WERI-Rb-1 (cell line): Measurements from ENCODE around the gene MRAP.

Experiments used
- DNase-seq: peaks from one replicate; pipeline ENCODE4 v3.0.0-alpha.2; 2020
- H3K27ac ChIP-seq: fragments of 250-450 bp; sonication (Bioruptor Pico); 2 replicates; pipeline ENCODE4 v1.5.1; 2020; ENCODE audit warnings: mild to moderate bottlenecking, moderate library complexity
- H3K27me3 ChIP-seq: fragments of 250-450 bp; sonication (Bioruptor Pico); 2 replicates; pipeline ENCODE4 v1.5.1; 2021; ENCODE audit warnings: mild to moderate bottlenecking, low read depth, moderate library complexity; ENCODE audit not compliant: insufficient read depth, severe bottlenecking
- H3K36me3 ChIP-seq: fragments of 250-450 bp; sonication (Bioruptor Pico); 2 replicates; pipeline ENCODE4 v1.5.1; 2020; ENCODE audit warnings: mild to moderate bottlenecking, moderate library complexity
- H3K4me3 ChIP-seq: 2 replicates; pipeline ENCODE4 v1.5.1; 2011; ENCODE audit warnings: low read depth, mild to moderate bottlenecking, control low read depth, low read length
- H3K9me3 ChIP-seq: fragments of 250-450 bp; sonication (Bioruptor Pico); 2 replicates; pipeline ENCODE4 v1.5.1; 2021; ENCODE audit warnings: mild to moderate bottlenecking, moderate library complexity; ENCODE audit not compliant: severe bottlenecking
- CTCF ChIP-seq: IDR thresholded peaks from 2 replicates; pipeline ENCODE4 v1.5.1; 2011; ENCODE audit warnings: low read depth, mild to moderate bottlenecking, control low read depth, inconsistent platforms, low read length

Gene MRAP

GRCh38 chr21:32322676-32323075 is 24.0 kb downstream of the MRAP start:
- no peaks in the 10 kb centered on the region for H3K9me3 ChIP-seq
- H3K4me3 ChIP-seq, result no peak overlapping the region
- no peak for DNase-seq
- H3K27ac ChIP-seq, result no peak overlapping the region
- H3K27me3 ChIP-seq, result no peaks in the 10 kb centered on the region
- TF ChIP-seq CTCF, result no peak
- peaks cover 82% of the 10 kb centered on the region for H3K36me3 ChIP-seq

GRCh38 chr21:32325706-32326105 is 27.1 kb downstream of the MRAP start:
- Histone ChIP-seq H3K9me3 (no peaks in the 10 kb centered on the region), H3K36me3 (peaks cover 66% of the 10 kb centered on the region), H3K27ac (no peak overlapping the region), H3K4me3 (no peak overlapping the region), H3K27me3 (no peaks in the 10 kb centered on the region)
- DNase-seq, result no peak
- no peak for TF ChIP-seq CTCF

GRCh38 chr21:32328595-32328994 is 29.9 kb downstream of the MRAP start:
- H3K27me3 ChIP-seq, result no peaks in the 10 kb centered on the region
- no peaks in the 10 kb centered on the region for H3K9me3 ChIP-seq
- H3K4me3 ChIP-seq, result no peak overlapping the region
- TF ChIP-seq CTCF, result no peak
- H3K36me3 ChIP-seq, result peaks cover 63% of the 10 kb centered on the region
- 0 out of 2 replicates have a peak overlapping the region, but pooled peaks have one; percentile 5 for H3K27ac ChIP-seq
- no peak for DNase-seq

- no peak overlapping the region for H3K4me3 ChIP-seq
- peaks cover 63% of the 10 kb centered on the region for H3K36me3 ChIP-seq
- DNase-seq, result no peak
- no peaks in the 10 kb centered on the region for H3K9me3 ChIP-seq
- TF ChIP-seq CTCF, result no peak
- H3K27ac ChIP-seq, result no peak overlapping the region
- no peaks in the 10 kb centered on the region for H3K27me3 ChIP-seq
Measured at GRCh38 chr21:32329331-32329730, 30.7 kb downstream of the MRAP start.

GRCh38 chr21:32329776-32330175 is 31.1 kb downstream of the MRAP start:
- H3K27ac ChIP-seq, result no peak overlapping the region
- no peaks in the 10 kb centered on the region for H3K27me3 ChIP-seq
- DNase-seq, result no peak
- H3K36me3 ChIP-seq, result peaks cover 62% of the 10 kb centered on the region
- no peaks in the 10 kb centered on the region for H3K9me3 ChIP-seq
- H3K4me3 ChIP-seq, result no peak overlapping the region
- TF ChIP-seq CTCF, result no peak

GRCh38 chr21:32330784-32331311 is 32.2 kb downstream of the MRAP start:
- Histone ChIP-seq H3K27me3 (no peaks in the 10 kb centered on the region), H3K9me3 (no peaks in the 10 kb centered on the region), H3K27ac (no peak overlapping the region), H3K4me3 (no peak overlapping the region), H3K36me3 (peaks cover 62% of the 10 kb centered on the region)
- no peak for TF ChIP-seq CTCF
- no peak for DNase-seq
